Endodermal cell (in vitro differentiated cells): ENCODE data around the gene CD52. TPM values are rescaled to one million over a fixed set of nuclear protein-coding genes. Genes with fewer than 3 reads are reported as not detected.

ENCODE experiments used
- DNase-seq: peaks from one replicate; pipeline ENCODE4 v3.0.0-alpha.2; 2017
- H3K27ac ChIP-seq: 2 replicates; pipeline ENCODE4 v1.5.1; 2013; ENCODE audit warnings: mild to moderate bottlenecking, low read depth, low read length, moderate library complexity
- H3K27me3 ChIP-seq: 2 replicates; pipeline ENCODE4 v1.6.1; 2013; ENCODE audit warnings: mild to moderate bottlenecking, low read length, moderate library complexity; ENCODE audit not compliant: insufficient read depth, control insufficient read depth, poor library complexity, severe bottlenecking
- H3K36me3 ChIP-seq: 2 replicates; pipeline ENCODE4 v1.7.0; 2013; ENCODE audit warnings: mild to moderate bottlenecking, low read length, moderate library complexity; ENCODE audit not compliant: control insufficient read depth, insufficient read depth
- H3K4me1 ChIP-seq: one replicate; pipeline ENCODE4 v1.7.0; 2013; ENCODE audit warnings: low read length; ENCODE audit not compliant: control insufficient read depth, insufficient read depth
- H3K4me3 ChIP-seq: 2 replicates; pipeline ENCODE4 v1.5.1; 2013; ENCODE audit warnings: mild to moderate bottlenecking, low read length, moderate library complexity
- H3K9ac ChIP-seq: 2 replicates; pipeline ENCODE4 v1.6.1; 2013; ENCODE audit warnings: mild to moderate bottlenecking, low read length, moderate library complexity; ENCODE audit not compliant: poor library complexity, severe bottlenecking; ENCODE audit errors: extremely low read depth
- H3K9me3 ChIP-seq: 2 replicates; pipeline ENCODE4 v1.6.1; 2013; ENCODE audit warnings: mild to moderate bottlenecking, low read length, moderate library complexity; ENCODE audit not compliant: control insufficient read depth
- H3K27ac Mint-ChIP-seq: 2 replicates; pipeline ENCODE4 v1.8.0; 2020; ENCODE audit warnings: mixed read lengths
- H3K27me3 Mint-ChIP-seq: 2 replicates; pipeline ENCODE4 v1.8.0; 2021; ENCODE audit warnings: mild to moderate bottlenecking, mixed read lengths; ENCODE audit not compliant: insufficient read depth
- H3K36me3 Mint-ChIP-seq: 2 replicates; pipeline ENCODE4 v1.8.0; 2020; ENCODE audit warnings: low read depth, mixed read lengths
- H3K4me1 Mint-ChIP-seq: 2 replicates; pipeline ENCODE4 v1.8.0; 2020; ENCODE audit warnings: mixed read lengths
- H3K4me3 Mint-ChIP-seq: 2 replicates; pipeline ENCODE4 v1.8.0; 2020; ENCODE audit warnings: mild to moderate bottlenecking, moderate library complexity, mixed read lengths
- H3K9me3 Mint-ChIP-seq: 2 replicates; pipeline ENCODE4 v1.8.0; 2020; ENCODE audit warnings: mild to moderate bottlenecking, mixed read lengths
- CTCF ChIP-seq: fragments of 200-600 bp; sonication (generic); conservative IDR thresholded peaks from 2 replicates; pipeline ENCODE4 v1.5.0; 2021; ENCODE audit warnings: antibody characterized with exemption, mild to moderate bottlenecking
- WGBS, 2 experiments: methylation state at CpG; one replicate each; pipeline versions ENCODE4 v1.1.5 to v1.1.7; 2013; ENCODE audit warnings: missing lambda C conversion rate in 2 of 2, mixed read lengths in 1 of 2; ENCODE audit not compliant: insufficient coverage in 1 of 2, insufficient read length in 1 of 2; 5-methylcytosine and 5-hydroxymethylcytosine counted together
- total RNA-seq, 2 donors: library from RNA; stranded (reverse); fragmentation: NEBNext Ultra II Directional in 1 of 2; extraction: Animal tissue kit (Norgen Biotek cat#: 25700) in 1 of 2; gene quantifications; 2 replicates in 1 of 2; 3 replicates in 1 of 2; pipeline ENCODE4 v1.2.1, GENCODE V29; 2021

Gene CD52
- total RNA-seq, 2 donors from 2014 or later = 3.7 to 4.4 TPM

DNA sequence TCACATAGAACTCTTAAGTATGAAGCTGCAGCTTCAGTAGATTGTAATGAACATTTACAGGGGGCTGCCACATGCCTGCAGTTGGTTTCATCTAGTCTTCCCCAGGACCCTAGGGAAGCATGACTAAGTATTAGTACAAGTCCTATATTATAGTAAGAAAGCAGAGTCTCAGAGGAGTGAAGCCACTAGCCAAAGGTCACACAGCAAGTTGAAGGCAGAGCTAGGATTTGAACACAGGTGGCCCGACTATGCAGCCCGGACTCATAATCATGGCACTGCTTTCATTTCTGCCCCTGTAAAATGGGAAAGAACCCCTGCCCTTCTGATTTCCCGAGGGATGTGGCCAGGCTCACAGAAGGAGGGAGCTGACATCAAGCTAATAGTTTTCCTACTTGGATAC lies 44.6 kb downstream of the CD52 start:
- Mint-ChIP-seq H3K27ac (no peak overlapping the region), H3K36me3 (no peaks in the 10 kb centered on the region), H3K4me3 (no peak overlapping the region), H3K4me1 (peaks cover 15% of the 10 kb centered on the region), H3K27me3 (peaks cover 79% of the 10 kb centered on the region), H3K9me3 (no peaks in the 10 kb centered on the region)
- Histone ChIP-seq H3K36me3 (no peaks in the 10 kb centered on the region), H3K9ac (no peak overlapping the region), H3K4me3 (no peak overlapping the region), H3K27me3 (peaks cover 44% of the 10 kb centered on the region), H3K27ac (no peak overlapping the region), H3K4me1 (peaks cover 4% of the 10 kb centered on the region), H3K9me3 (no peaks in the 10 kb centered on the region)
- WGBS, 2 experiments = 94 to 96% methylated on average over 3 of the region's 3 CpGs
- TF ChIP-seq CTCF = no peak
- DNase-seq = no peak

DNA sequence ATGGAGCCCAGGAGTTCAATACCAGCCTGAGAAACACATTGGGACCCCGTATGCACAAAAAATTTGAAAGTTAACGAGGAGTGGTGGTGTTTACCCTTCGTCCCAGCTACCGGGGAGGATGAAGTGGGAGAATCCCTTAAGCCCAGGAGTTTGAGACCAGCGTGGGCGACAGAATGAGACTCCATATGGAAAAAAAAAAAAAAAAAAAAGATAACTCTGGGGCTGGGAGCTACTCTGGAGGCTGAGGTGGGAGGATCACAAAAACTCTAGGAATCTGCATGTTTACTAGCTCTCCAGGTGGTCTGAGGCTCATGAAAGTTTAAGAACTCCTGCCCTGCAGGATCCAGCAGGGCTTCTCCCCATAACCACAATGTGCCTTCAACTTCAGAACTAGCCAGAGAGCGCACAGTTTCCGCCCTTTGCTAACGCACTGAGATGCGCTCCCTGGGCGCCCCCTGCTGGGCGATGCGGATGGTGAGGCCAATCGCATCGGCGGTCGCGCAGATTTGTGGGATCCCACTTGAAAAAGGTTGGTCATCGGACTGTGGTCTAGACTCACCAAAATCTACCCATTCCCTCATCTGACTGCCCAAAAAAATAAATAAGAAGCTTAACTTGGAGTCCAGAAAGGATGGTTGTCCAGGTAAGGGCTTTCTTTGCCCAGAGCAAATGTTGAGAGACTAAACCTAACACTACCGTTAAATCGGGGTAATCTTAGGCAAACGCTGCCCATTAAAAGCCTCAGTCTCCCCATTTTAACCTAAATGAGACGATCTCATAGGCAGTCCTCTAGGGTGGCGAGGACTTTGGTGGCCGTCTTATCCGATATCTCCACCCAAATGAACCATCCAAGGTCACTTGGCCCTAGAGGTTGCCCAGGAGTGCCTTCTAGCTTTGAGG lies 46.0 kb downstream of the CD52 start:
- peaks cover 44% of the 10 kb centered on the region for H3K27me3 ChIP-seq
- H3K27ac ChIP-seq = no peak overlapping the region
- DNase-seq = peak; percentile 96
- no peaks in the 10 kb centered on the region for H3K9me3 Mint-ChIP-seq
- H3K9ac ChIP-seq = no peak overlapping the region
- H3K27ac Mint-ChIP-seq = no peak overlapping the region
- no peaks in the 10 kb centered on the region for H3K9me3 ChIP-seq
- peak; percentile 99 for TF ChIP-seq CTCF
- H3K4me3 Mint-ChIP-seq = no peak overlapping the region
- H3K4me1 Mint-ChIP-seq = peaks cover 11% of the 10 kb centered on the region
- peaks cover 69% of the 10 kb centered on the region for H3K27me3 Mint-ChIP-seq
- no peak overlapping the region for H3K4me3 ChIP-seq
- H3K4me1 ChIP-seq = peaks cover 4% of the 10 kb centered on the region
- WGBS, 2 experiments = 44 to 61% methylated on average over 14 to 26 of the region's 26 CpGs
- no peaks in the 10 kb centered on the region for H3K36me3 ChIP-seq
- H3K36me3 Mint-ChIP-seq = no peaks in the 10 kb centered on the region

DNA sequence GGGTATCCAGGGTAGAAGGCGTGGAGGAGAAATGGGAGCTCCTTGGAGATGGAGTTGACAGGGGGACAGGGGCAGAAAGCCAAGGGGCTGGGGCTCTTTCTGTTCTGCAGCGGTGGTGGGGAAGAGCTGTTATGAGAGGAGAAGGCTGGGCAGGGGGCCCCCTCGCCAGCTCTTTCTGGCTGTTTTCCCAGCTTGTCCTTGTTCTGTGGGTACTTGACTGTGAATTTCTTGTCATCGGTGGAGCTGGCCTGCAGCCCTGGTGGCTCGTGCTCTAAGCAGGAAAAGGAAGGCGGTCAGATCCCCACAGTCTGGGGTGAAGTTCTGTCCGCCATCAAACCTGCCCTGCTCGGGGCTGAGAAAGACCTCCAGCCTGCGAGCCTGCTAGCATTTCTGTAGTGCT lies 47.2 kb downstream of the CD52 start:
- H3K27me3 ChIP-seq = peaks cover 34% of the 10 kb centered on the region

More for the DNA sequence above, 47.2 kb downstream of the CD52 start:
- H3K9ac ChIP-seq = no peak overlapping the region
- TF ChIP-seq CTCF = no peak
- Mint-ChIP-seq H3K9me3 (no peaks in the 10 kb centered on the region), H3K27ac (no peak overlapping the region), H3K36me3 (no peaks in the 10 kb centered on the region), H3K4me1 (peaks cover 7% of the 10 kb centered on the region), H3K4me3 (no peak overlapping the region), H3K27me3 (peaks cover 57% of the 10 kb centered on the region)
- no peaks in the 10 kb centered on the region for H3K9me3 ChIP-seq
- no peak overlapping the region for H3K4me3 ChIP-seq
- peaks cover 4% of the 10 kb centered on the region for H3K4me1 ChIP-seq
- H3K36me3 ChIP-seq = no peaks in the 10 kb centered on the region
- WGBS, 2 experiments = 91 to 93% methylated on average over 8 to 9 of the region's 9 CpGs
- no peak for DNase-seq
- H3K27ac ChIP-seq = no peak overlapping the region
